Measurements from ENCODE around the gene ARTN.
A peak's percentile ranks its signal among the peaks of the same experiment; 100 is the strongest.

The ARTN gene

GRCh38 chr1:43933386-43934100 lies at the start of gene ARTN:
ARTN (plus strand) TSS chr1:43933801; CDS start chr1:43935657, 1,856 bp downstream.
- DNase-seq (ENCODE audit: low read depth, low spot score), result no peak
- peak within 1 kb of the TSS; percentile 50 for H3K4me3 ChIP-seq (ENCODE audit: low read depth, low read length)
- no peak for TF ChIP-seq CTCF (IDR thresholded peaks at IDR 0.05; ENCODE audit: low read depth, low read length)
- in situ Hi-C loops (cut with HindIII; ENCODE audit: low sequenced_read_pairs), result no loop called here

- H3K4me3 ChIP-seq (ENCODE audit: low read depth, low read length), result no peak overlapping the region
- TF ChIP-seq CTCF (IDR thresholded peaks at IDR 0.05; ENCODE audit: low read depth, low read length), result no peak
- in situ Hi-C loops (cut with HindIII; ENCODE audit: low sequenced_read_pairs), result no loop called here
- DNase-seq (ENCODE audit: low read depth, low spot score), result no peak
Observed at GRCh38 chr1:43885279-43885801, 48.3 kb upstream of the ARTN start.

- no peak for TF ChIP-seq CTCF (IDR thresholded peaks at IDR 0.05; ENCODE audit: low read depth, low read length)
- no peak overlapping the region for H3K4me3 ChIP-seq (ENCODE audit: low read depth, low read length)
- no peak for DNase-seq (ENCODE audit: low read depth, low spot score)
- in situ Hi-C loops (cut with HindIII; ENCODE audit: low sequenced_read_pairs), result no loop called here
Observed at GRCh38 chr1:43887748-43888147, 45.9 kb upstream of the ARTN start.

GRCh38 chr1:43890815-43891214 lies 42.8 kb upstream of the ARTN start:
- in situ Hi-C loops (cut with HindIII; ENCODE audit: low sequenced_read_pairs), result no loop called here
- no peak overlapping the region for H3K4me3 ChIP-seq (ENCODE audit: low read depth, low read length)
- DNase-seq (ENCODE audit: low read depth, low spot score), result no peak
- no peak for TF ChIP-seq CTCF (IDR thresholded peaks at IDR 0.05; ENCODE audit: low read depth, low read length)

- TF ChIP-seq CTCF (IDR thresholded peaks at IDR 0.05; ENCODE audit: low read depth, low read length), result no peak
- in situ Hi-C loops (cut with HindIII; ENCODE audit: low sequenced_read_pairs), result no loop called here
Observed at GRCh38 chr1:43893006-43893405, 40.6 kb upstream of the ARTN start.

GRCh38 chr1:43898981-43899380 lies 34.6 kb upstream of the ARTN start:
- in situ Hi-C loops (cut with HindIII; ENCODE audit: low sequenced_read_pairs), result no loop called here
- no peak for TF ChIP-seq CTCF (IDR thresholded peaks at IDR 0.05; ENCODE audit: low read depth, low read length)
- H3K4me3 ChIP-seq (ENCODE audit: low read depth, low read length), result no peak overlapping the region
- no peak for DNase-seq (ENCODE audit: low read depth, low spot score)

More at GRCh38 chr1:43893006-43893405, 40.6 kb upstream of the ARTN start:
- DNase-seq (ENCODE audit: low read depth, low spot score), result no peak
- H3K4me3 ChIP-seq (ENCODE audit: low read depth, low read length), result no peak overlapping the region

Measured in astrocyte of the spinal cord (primary cell).